DOHH2 (cell line): ENCODE data around the gene SLC50A1.

Experiments used
- EZH2phosphoT487 ChIP-seq: fragments of 200-600 bp; sonication (generic); IDR thresholded peaks from 2 replicates; pipeline ENCODE4 v1.6.1; 2017; ENCODE audit warnings: borderline replicate concordance, mild to moderate bottlenecking, antibody characterized with exemption, low read length, moderate library complexity, mixed read lengths
- TF ChIP-seq, protein P1 (sequence below): fragments of 200-600 bp; sonication (generic); IDR thresholded peaks from one replicate; pipeline ENCODE4 v1.5.1; 2014; ENCODE audit warnings: antibody characterized with exemption, mild to moderate bottlenecking, low read depth, low read length; ENCODE audit not compliant: poor library complexity, severe bottlenecking

GRCh38 chr1:155122308-155122707 lies 13.3 kb upstream of the SLC50A1 start:
- TF ChIP-seq, protein P1, sequence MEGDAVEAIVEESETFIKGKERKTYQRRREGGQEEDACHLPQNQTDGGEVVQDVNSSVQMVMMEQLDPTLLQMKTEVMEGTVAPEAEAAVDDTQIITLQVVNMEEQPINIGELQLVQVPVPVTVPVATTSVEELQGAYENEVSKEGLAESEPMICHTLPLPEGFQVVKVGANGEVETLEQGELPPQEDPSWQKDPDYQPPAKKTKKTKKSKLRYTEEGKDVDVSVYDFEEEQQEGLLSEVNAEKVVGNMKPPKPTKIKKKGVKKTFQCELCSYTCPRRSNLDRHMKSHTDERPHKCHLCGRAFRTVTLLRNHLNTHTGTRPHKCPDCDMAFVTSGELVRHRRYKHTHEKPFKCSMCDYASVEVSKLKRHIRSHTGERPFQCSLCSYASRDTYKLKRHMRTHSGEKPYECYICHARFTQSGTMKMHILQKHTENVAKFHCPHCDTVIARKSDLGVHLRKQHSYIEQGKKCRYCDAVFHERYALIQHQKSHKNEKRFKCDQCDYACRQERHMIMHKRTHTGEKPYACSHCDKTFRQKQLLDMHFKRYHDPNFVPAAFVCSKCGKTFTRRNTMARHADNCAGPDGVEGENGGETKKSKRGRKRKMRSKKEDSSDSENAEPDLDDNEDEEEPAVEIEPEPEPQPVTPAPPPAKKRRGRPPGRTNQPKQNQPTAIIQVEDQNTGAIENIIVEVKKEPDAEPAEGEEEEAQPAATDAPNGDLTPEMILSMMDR, result no peak
- no peak for TF ChIP-seq EZH2phosphoT487
